SKM-1 treated with dmso at 0.1 percent for 144 hours (cell line): ENCODE data around the gene TNK2.
A peak's percentile ranks its signal among the peaks of the same experiment; 100 is the strongest.
"Not testable (repeated sequence)": the region's sequence is repeated elsewhere in the genome, so short reads cannot be mapped to it uniquely, and the experiment has no call there.

Source experiments
- DNase-seq: peaks from one replicate; lab custom pipeline; 2025; ENCODE audit not compliant: unreplicated experiment; lab: John Stamatoyannopoulos, UW

TNK2 gene

GRCh38 chr3:195918176-195918575, 9.8 kb upstream of the TNK2 start:
- DNase-seq: no peak

- DNase-seq: no peak
Measured at GRCh38 chr3:195916991-195917390, 8.6 kb upstream of the TNK2 start.

- no peak for DNase-seq
Measured at GRCh38 chr3:195916291-195916690, 7.9 kb upstream of the TNK2 start.

GRCh38 chr3:195914648-195915473, 6.5 kb upstream of the TNK2 start:
- no peak for DNase-seq

GRCh38 chr3:195914146-195914545, 5.8 kb upstream of the TNK2 start:
- DNase-seq: not testable (repeated sequence)

- no peak for DNase-seq
Measured at GRCh38 chr3:195913382-195913781, 5.0 kb upstream of the TNK2 start.

GRCh38 chr3:195911946-195912270, 3.6 kb upstream of the TNK2 start:
- DNase-seq: no peak

- no peak for DNase-seq
Measured at GRCh38 chr3:195911041-195911945, 2.9 kb upstream of the TNK2 start.

- DNase-seq: no peak
Measured at GRCh38 chr3:195910499-195910845, 2.1 kb upstream of the TNK2 start.

- peak; percentile 68 for DNase-seq
Measured at GRCh38 chr3:195909644-195910498, 1.5 kb upstream of the TNK2 start.

GRCh38 chr3:195908694-195909581, 587 bp upstream of the TNK2 start:
- no peak for DNase-seq

- no peak for DNase-seq
Measured at GRCh38 chr3:195907684-195907933, 742 bp downstream of the TNK2 start.

GRCh38 chr3:195906865-195907683, 1.3 kb downstream of the TNK2 start:
- DNase-seq: no peak

- no peak for DNase-seq
Measured at GRCh38 chr3:195905970-195906864, 2.1 kb downstream of the TNK2 start.

- peak; percentile 42 for DNase-seq
Measured at GRCh38 chr3:195904368-195904767, 4.0 kb downstream of the TNK2 start.

- DNase-seq: no peak
Measured at GRCh38 chr3:195903950-195904290, 4.4 kb downstream of the TNK2 start.

- DNase-seq: not testable (repeated sequence)
Measured at GRCh38 chr3:195902634-195903033, 5.7 kb downstream of the TNK2 start.

GRCh38 chr3:195901836-195902585, 6.3 kb downstream of the TNK2 start:
- not testable (repeated sequence) for DNase-seq
